Nucleus accumbens (tissue), 56 donors: ENCODE measurements around the gene ACTL9.
A peak's percentile ranks its signal among the peaks of the same experiment; 100 is the strongest.

Source experiments
- DNase-seq, 56 donors: peaks; one replicate each; lab custom pipeline; 2025; lab: John Stamatoyannopoulos, UW

Gene ACTL9

DNA sequence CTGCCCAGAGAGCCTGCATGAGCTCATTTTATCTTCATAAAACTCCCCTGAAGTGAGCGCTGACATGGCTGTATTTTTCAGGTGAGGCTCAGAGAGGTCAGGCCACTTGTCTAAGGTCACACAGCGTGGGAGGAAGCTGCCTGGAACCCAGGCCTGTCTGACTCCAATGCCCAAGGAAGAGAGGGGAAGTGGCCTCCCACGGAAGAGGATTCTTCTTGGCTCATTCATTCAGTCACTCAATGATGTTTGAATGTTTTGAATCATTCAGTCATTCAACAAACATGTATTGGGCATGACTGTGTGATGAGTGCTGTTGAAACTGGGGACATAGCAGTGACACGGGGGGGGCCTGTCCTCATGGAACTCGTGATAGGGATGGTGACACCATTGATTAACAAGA lies 12.0 kb downstream of the ACTL9 start:
- DNase-seq: no peak

DNA sequence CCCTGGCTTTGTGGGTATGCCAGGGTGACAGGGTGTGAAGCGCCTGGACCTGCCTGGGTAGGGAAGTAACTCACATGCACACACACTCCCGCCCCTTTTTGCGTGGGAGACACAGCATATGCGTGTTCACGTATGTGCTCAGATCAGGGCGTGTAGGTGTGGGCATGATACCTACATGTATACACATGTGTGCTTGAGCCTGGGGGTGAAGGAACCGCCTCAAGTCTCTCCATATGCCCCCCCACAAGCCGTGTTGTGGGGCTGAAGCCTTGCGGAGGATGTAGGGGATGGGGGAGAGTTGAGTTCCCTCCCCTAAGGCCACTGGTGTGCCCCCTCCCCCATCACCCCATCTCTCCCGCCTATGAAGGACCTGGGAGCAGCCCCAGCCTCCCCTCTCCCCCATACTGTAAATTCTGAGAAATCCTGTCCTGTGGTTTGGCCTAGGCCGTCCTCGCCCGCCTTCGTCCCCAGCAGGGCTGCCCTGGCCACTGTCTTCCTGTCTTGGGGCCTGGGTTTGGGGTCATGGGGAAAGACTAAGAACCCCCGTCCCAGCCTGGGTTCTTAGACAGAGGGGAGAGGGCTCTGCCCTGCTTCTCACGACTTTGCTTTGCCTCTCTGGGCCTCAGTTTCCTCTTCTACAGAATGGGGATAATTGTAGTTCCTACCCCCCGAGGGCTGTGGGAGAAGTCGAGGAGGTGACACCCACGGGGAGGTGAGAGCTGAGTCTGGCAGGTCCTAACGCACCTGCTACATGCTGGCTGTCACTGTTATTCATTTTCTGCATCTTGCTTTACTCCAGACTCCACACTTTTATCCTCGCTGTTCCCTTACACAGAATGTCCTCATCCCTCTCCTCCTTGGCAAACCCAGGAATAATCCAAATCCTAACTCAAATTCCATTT lies 14.3 kb downstream of the ACTL9 start:
- DNase-seq: no peak

DNA sequence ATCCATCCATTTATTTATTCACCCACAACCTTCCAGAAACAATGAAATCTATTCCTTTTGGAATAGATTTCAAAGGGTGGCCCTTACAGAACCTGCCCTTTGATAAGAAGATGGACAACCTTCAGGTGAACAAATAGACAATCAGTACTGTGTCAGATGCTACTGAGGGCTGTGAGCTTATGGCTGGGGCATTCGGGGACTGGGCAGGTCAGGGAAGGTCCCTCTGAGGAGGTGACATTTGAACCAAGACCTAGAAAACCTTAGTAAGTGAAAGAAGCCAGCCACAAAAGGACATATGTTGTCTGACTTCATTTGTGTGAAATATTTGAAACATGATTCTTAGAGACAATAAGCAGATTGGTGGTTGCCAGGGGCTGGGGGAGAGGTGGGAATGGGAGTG lies 15.7 kb downstream of the ACTL9 start:
- DNase-seq: no peak

DNA sequence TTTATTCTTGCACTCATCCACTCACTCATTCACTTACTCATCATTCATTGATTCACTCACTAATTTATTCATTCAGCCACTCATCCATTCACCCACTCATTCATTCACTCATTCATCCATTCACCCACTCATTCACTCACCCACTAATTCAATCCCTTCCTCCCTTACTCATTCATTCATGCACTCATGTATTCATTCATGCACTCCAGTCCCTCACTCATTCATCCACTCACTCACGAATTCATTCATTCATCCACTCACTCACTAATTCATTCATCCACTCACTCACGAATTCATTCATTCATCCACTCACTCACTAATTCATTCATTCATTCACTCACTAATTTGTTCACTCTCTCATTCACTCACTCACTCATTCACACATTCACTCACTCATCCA lies 16.1 kb downstream of the ACTL9 start:
- DNase-seq: no peak

DNA sequence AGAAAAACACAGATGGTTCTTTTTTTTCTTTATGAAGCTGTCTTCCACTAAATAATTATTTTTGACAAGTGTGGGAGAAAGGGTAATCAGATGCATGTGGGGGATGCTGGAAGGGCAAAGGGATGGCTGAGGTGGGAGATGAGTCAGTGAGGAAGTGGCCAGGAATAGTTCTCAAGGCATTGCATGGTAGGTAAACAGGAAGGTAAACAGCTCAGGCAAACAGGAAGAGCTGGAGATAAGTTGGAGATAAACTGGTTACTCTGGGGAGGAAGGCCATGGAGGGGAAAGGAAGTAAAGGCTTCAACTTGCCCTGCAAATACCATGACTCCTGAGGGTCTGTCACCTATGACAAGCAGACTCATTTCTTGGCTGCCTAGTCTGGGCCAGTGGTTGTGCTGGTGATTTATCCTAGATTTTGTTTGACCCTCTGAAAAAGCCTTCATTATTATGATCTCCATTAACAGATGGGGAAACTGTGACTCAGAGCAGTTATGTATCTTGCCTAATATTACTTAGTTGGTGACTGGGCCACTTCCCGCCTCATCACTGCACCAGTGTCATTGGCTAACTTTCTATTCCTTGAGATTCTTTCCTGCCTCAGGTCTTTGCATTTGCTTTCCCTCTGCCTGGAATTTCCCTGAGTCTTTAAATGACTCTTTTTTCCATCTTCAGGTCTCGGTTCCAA lies 17.1 kb downstream of the ACTL9 start:
- DNase-seq: no peak

GRCh38 chr19:8680676-8681344 lies 17.8 kb downstream of the ACTL9 start:
- no peak for DNase-seq

GRCh38 chr19:8678244-8678807 lies 20.3 kb downstream of the ACTL9 start:
- no peak for DNase-seq

GRCh38 chr19:8675066-8675465 lies 23.5 kb downstream of the ACTL9 start:
- no peak for DNase-seq

- DNase-seq: no peak
These were observed 25.2 kb downstream of the ACTL9 start for GRCh38 chr19:8673276-8673891.

DNA sequence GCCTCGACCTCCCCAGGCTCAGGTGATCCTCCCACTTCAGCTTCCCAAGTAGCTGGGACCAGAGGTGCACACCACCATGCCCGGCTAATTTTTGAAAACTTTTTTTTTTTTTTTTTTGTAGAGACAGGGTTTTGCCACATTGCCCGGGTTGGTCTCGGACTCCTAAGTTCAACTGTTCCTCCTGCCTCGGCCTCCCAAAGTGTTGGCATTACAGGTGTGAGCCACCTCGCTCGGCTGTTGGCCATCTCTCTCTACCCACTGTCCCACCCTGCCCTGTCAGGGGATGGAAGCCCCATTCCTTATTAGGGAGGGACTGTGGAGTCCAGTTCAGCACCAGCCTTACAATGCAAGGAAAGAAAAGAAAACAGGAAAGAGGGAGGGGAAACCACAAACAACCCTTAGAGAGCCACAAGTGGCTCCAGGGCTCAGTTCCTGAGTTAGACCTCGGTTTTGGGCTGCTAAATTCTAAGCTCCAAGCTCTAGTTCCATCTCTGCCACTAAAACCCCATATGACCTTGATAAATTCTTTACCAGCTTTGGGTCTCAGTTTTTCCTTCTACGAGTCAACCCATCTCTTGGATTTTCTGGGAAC lies 31.7 kb downstream of the ACTL9 start:
- DNase-seq: no peak

DNA sequence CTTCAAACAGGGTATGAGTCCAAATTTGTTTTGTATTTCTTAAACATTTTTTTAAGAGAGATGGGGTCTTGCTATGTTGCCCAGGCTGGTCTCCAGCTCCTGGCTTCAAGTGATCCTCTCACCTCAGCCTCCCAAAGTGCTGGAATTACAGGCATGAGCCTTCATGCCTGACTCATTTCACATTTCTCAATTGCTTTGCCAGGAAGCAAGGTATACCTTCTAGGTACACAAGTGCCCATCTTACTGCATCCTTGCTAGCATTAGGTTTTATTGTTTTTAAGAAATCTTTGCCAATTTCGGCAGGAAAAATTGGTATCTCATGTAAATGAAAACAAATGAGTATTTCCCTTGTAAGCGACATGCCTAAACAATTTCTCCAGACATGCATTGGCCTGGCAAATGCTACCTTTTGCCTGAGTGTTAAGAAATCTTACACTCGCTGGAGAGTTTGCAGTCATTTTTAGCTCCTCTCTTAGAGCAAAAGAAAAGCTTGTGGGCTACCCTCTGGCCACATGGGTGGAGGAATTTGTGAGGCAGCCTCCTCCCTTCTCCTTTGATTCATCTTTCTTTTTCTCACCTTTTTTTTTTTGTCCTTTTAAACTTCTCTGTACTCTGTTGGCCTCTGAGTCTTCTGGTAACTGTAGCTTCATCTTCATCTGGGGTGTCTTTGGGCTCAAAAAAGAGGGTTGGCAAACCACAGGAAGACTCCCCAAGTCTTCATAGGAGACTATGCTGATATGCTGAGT lies 33.0 kb downstream of the ACTL9 start:
- DNase-seq: no peak

GRCh38 chr19:8664671-8665057 lies 33.9 kb downstream of the ACTL9 start:
- DNase-seq: no peak

DNA sequence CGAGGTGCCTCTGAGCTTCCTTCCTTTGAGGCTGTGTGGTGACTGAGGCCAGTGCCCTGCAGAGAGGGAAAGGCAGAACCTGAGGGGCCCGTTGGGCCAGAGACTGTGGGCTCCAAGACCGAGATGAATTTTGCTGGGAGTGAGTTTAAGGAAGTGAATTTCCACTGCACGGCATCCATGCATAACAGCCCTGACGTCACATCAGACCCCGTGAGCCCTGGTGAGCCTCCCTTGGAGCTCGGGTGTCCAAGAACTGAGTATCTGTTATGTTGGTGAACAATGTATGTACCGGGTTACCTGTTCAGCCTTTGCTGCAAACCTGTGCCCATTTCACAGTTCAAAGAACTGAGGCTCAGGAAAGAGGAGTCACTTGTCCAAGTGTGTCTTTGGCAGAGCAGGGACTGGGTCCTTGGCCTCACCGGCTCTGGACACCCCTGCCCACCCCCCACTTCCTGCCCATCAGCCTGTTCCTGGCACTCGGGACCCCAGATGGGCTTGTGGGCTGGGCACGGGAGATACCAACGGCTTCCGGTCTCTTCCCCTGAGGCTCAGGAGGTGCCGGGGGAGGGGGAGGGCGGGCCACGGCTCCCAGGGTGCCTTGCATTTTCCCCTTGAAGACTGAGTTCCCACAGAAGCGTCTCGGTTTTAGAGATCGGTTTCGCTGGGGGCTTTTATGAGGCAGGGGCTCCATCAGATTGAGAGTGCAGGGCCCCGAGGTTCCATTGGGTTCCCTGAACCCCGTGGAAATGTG lies 34.5 kb downstream of the ACTL9 start:
- peak in 1 of 56 donors; percentile 7 for DNase-seq

DNA sequence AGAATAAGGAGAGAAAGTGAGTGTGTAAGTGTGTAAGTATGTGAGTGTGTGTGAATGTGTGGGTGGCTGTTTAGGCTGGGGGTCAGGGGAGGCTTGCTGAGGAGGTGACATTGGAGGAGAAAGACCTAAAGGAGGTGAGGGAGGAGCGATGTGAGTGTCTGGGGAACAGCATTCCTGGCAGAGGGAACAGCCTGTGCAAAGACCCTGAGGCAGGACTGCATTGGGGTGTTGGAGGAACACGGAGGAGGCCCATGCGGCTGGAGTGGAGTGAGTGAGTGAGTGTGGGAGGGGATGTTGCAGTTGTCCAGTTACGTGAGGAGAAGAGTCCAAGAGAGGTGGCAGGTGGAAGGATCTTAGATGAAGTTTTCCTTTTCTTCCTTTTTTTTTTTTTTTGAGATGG lies 36.3 kb downstream of the ACTL9 start:
- DNase-seq: no peak

- no peak for DNase-seq
These were observed 38.7 kb downstream of the ACTL9 start for GRCh38 chr19:8659905-8660304.

DNA sequence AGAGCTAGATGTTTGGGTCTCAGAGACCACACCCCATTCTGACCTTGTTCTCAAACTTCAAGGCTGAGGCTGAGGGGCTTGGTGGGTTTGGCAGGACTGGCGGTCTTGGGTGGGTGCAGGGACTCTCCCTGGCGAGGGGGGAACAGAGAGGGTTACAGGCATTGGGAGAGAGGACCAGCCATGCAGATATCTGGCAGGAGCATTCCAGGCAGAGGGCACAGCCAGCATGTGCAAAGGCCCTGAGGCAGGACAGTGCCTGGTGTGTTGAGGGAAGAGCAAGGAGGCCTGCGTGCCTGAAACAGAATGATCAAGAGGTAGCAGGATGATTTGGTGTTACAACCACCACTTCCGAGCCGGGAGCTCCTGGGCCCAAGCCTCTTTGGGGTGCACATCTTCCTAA lies 40.7 kb downstream of the ACTL9 start:
- no peak for DNase-seq

- no peak for DNase-seq
These were observed 43.3 kb downstream of the ACTL9 start for GRCh38 chr19:8655340-8655709.

DNA sequence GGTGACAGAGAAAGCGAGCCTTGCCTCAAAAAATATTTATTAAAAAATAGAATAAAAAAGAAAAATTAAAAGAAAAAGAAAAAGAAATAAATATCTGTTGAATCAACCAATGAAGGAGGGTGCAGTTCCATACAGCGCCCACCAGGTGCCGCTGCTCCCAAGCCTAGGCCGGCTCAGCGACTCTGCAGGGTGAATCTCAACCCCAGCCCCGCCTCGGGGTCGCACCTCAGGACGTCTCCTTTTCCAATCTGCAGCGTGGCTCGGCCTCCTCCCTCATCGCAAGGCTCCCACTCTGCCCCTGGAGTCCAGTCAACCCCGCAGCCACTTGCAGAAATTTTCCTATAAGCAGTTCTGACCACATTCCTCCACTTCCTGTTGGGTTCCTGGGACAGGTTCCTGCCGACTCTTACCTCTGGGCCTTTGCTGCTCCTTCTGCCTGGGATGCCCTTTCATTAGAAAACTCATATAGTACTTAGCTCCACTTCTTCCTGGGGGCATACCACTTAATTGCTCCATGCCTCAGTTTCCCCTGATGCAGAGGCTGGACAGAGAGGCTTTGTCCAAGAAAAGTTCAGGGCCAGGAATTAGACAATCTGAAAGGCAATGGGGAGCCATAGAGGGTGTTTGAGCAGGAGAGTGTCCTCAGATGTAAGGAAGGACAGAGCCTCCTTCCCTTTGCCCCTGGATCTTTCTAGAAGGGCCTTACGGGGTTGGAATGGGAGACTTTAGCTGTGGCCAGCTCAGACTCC lies 43.8 kb downstream of the ACTL9 start:
- peak in 23 of 56 donors; percentile 3 to 52 (median 9) for DNase-seq
